HCT116 (cell line): ENCODE results near the gene HSD17B12. TPM values are rescaled to one million over a fixed set of nuclear protein-coding genes. Genes with fewer than 3 reads are reported as not detected.

Experiments used
- ATAC-seq: fragments of 200-7000 bp; cut with Tn5 transposase; 2 replicates; pipeline ENCODE4 v1.9.1; 2020; ENCODE audit warnings: mild to moderate bottlenecking, moderate library complexity
- BruUV-seq: library from RNA; stranded (reverse); fragments of 400-500 nt; replicated peaks from 2 replicates; lab custom pipeline; 2021; lab: Mats Ljungman, UMichigan
- CTCF ChIA-PET: fragments of 300-600 bp; sonication (Branson Sonifier 250); formaldehyde crosslinking; loops from one replicate; lab custom pipeline; 2021; ENCODE audit warnings: antibody characterized with exemption; lab: Charles Lee
- POLR2A ChIA-PET: fragments of 300-600, 350-600 bp; sonication (Branson Sonifier 250); formaldehyde crosslinking; loops from one replicate; lab custom pipeline; 2021; ENCODE audit warnings: antibody characterized with exemption; lab: Charles Lee
- RAD21 ChIA-PET, 2 experiments: fragments of 300-600 bp; sonication (Branson Sonifier 250); formaldehyde crosslinking; loops; one replicate each; lab custom pipeline; 2023; ENCODE audit warnings: low total read pairs in 2 of 2; ENCODE audit not compliant: uncharacterized antibody in 2 of 2, unreplicated experiment in 2 of 2, low non-redundant PET in 1 of 2; lab: Charles Lee
- DNase-seq: peaks from one replicate; pipeline ENCODE4 v3.0.0-alpha.2; 2010; ENCODE audit warnings: low read depth, low spot score
- H2AFZ ChIP-seq: fragments of 200-600 bp; shearing (Covaris generic), sonication (generic); 2 replicates; pipeline ENCODE4 v1.6.1; 2017; ENCODE audit warnings: low read depth, mixed run types, mixed read lengths, antibody characterized with exemption, low read length; ENCODE audit not compliant: poor library complexity, severe bottlenecking
- H3K27ac ChIP-seq: 2 replicates; pipeline ENCODE4 v1.5.1; 2012; ENCODE audit warnings: low read depth, low read length
- H3K27me3 ChIP-seq: fragments of 200-600 bp; sonication (generic); 2 replicates; pipeline ENCODE4 v1.6.1; 2016; ENCODE audit warnings: mixed run types, low read length, mixed read lengths; ENCODE audit not compliant: insufficient read depth
- H3K36me3 ChIP-seq, 2 experiments: fragments of 200-500 bp in 1 of 2; fragments of 200-600 bp in 1 of 2; sonication (Bioruptor generic) in 1 of 2; sonication (generic) in 1 of 2; 2 replicates each; pipeline versions ENCODE4 v1.5.1 to v1.6.1; 2014 to 2016; ENCODE audit warnings: low read length in 2 of 2, inconsistent platforms in 1 of 2, mixed read lengths in 1 of 2, mixed run types in 1 of 2; ENCODE audit not compliant: insufficient read depth in 2 of 2, control insufficient read depth in 1 of 2
- H3K4me1 ChIP-seq, 2 experiments: fragments of 200-600 bp in 1 of 2; sonication (generic) in 1 of 2; 2 replicates each; pipeline versions ENCODE4 v1.5.1 to v1.6.1; 2012 to 2017; ENCODE audit warnings: low read length in 2 of 2, inconsistent platforms in 1 of 2, mild to moderate bottlenecking in 1 of 2, mixed read lengths in 1 of 2, mixed run types in 1 of 2, moderate library complexity in 1 of 2; ENCODE audit not compliant: insufficient read depth in 2 of 2, control insufficient read depth in 1 of 2
- H3K4me2 ChIP-seq: fragments of 200-600 bp; sonication (generic); 2 replicates; pipeline ENCODE4 v1.6.1; 2017; ENCODE audit warnings: mixed run types, low read length, mixed read lengths
- H3K4me3 ChIP-seq, 2 experiments: fragments of 200-600 bp in 1 of 2; sonication (generic) in 1 of 2; replicated peaks in 1 of 2; 2 replicates each; pipeline ENCODE4 v1.5.1; 2011 to 2016; ENCODE audit warnings: low read length in 2 of 2, control low read depth in 1 of 2, low read depth in 1 of 2, mild to moderate bottlenecking in 1 of 2, mixed read lengths in 1 of 2, mixed run types in 1 of 2
- H3K79me2 ChIP-seq: fragments of 200-600 bp; sonication (generic); 2 replicates; pipeline ENCODE4 v1.6.1; 2017; ENCODE audit warnings: mild to moderate bottlenecking, mixed run types, low read length, moderate library complexity, mixed read lengths; ENCODE audit not compliant: insufficient read depth
- H3K9ac ChIP-seq: fragments of 200-600 bp; sonication (generic); 2 replicates; pipeline ENCODE4 v1.6.1; 2016; ENCODE audit warnings: low read length, mixed read lengths
- H3K9me2 ChIP-seq: fragments of 200-600 bp; sonication (generic), shearing (Covaris generic); 2 replicates; pipeline ENCODE4 v1.6.1; 2017; ENCODE audit warnings: mixed run types, mild to moderate bottlenecking, moderate library complexity; ENCODE audit not compliant: insufficient read depth
- H3K9me3 ChIP-seq, 2 experiments: fragments of 200-500 bp in 1 of 2; fragments of 200-600 bp in 1 of 2; sonication (Bioruptor generic) in 1 of 2; sonication (generic) in 1 of 2; 2 replicates each; pipeline ENCODE4 v1.6.1; 2014 to 2017; ENCODE audit warnings: low read length in 2 of 2, mixed read lengths in 2 of 2, inconsistent platforms in 1 of 2, low read depth in 1 of 2, mild to moderate bottlenecking in 1 of 2, mixed run types in 1 of 2, moderate library complexity in 1 of 2; ENCODE audit not compliant: control insufficient read depth in 1 of 2, insufficient read depth in 1 of 2
- H4K20me1 ChIP-seq: fragments of 200-600 bp; sonication (generic), shearing (Covaris generic); 2 replicates; pipeline ENCODE4 v1.6.1; 2017; ENCODE audit warnings: mixed run types, mild to moderate bottlenecking, moderate library complexity; ENCODE audit not compliant: insufficient read depth
- ATF3 ChIP-seq: IDR thresholded peaks from 2 replicates; pipeline ENCODE4 v1.6.1; 2012
- CBX3 ChIP-seq: IDR thresholded peaks from 2 replicates; pipeline ENCODE4 v1.6.1; 2012; ENCODE audit warnings: low read depth
- CTCF ChIP-seq, 3 experiments: fragments of 200-600 bp in 1 of 3; sonication (generic) in 1 of 3; IDR thresholded peaks in 2 of 3; conservative IDR thresholded peaks in 1 of 3; 2 replicates each; pipeline ENCODE4 v1.5.1; 2012 to 2017; ENCODE audit warnings: low read depth in 2 of 3, low read length in 2 of 3, antibody characterized with exemption in 1 of 3, borderline replicate concordance in 1 of 3, control low read depth in 1 of 3, mild to moderate bottlenecking in 1 of 3, mixed read lengths in 1 of 3, mixed run types in 1 of 3, moderate library complexity in 1 of 3; ENCODE audit not compliant: insufficient read depth in 1 of 3
- POLR2A ChIP-seq: IDR thresholded peaks from 2 replicates; pipeline ENCODE4 v1.7.0; 2011; ENCODE audit warnings: borderline replicate concordance; ENCODE audit not compliant: insufficient read depth, insufficient read length; ENCODE audit errors: extremely low read depth
- POLR2AphosphoS5 ChIP-seq: IDR thresholded peaks from 2 replicates; pipeline ENCODE4 v1.6.1; 2011; ENCODE audit warnings: mild to moderate bottlenecking, low read depth, low read length, moderate library complexity
- REST ChIP-seq: IDR thresholded peaks from 2 replicates; pipeline ENCODE4 v1.6.1; 2012; ENCODE audit warnings: low read depth
- SP1 ChIP-seq: IDR thresholded peaks from 2 replicates; pipeline ENCODE4 v1.6.1; 2012; ENCODE audit warnings: low read depth
- SRF ChIP-seq: IDR thresholded peaks from 2 replicates; pipeline ENCODE4 v1.6.1; 2012; ENCODE audit warnings: low read depth
- intact Hi-C: fragments of 100-400 bp; cut with micrococcal nuclease; formaldehyde crosslinking; loops from 2 replicates; pipeline ENCODE4 v1.10.0; 2022
- total RNA-seq: library from RNA; stranded (reverse); gene quantifications from one replicate; pipeline ENCODE4 v1.2.1, GENCODE V29; 2021; ENCODE audit not compliant: unreplicated experiment

HSD17B12 gene
- total RNA-seq, 1 experiment from 2014 or later: 83.7 TPM

- no peak for TF ChIP-seq CTCF (IDR thresholded peaks at IDR 0.05 in 2 of 3, conservative IDR thresholded peaks at IDR 0.05 in 1 of 3; ENCODE audit: borderline replicate concordance in 1 of 3, insufficient read depth in 1 of 3, low read depth in 2 of 3, low read length in 2 of 3)
- no peak for TF ChIP-seq ATF3
- no peak for TF ChIP-seq POLR2AphosphoS5
- TF ChIP-seq SRF: no peak
Observed at GRCh38 chr11:43751726-43752125, 71.2 kb downstream of the HSD17B12 start (continued).

GRCh38 chr11:43756575-43756974, 76.0 kb downstream of the HSD17B12 start:
- Histone ChIP-seq H3K9me2 (no peaks in the 10 kb centered on the region), H3K4me2 (no peak overlapping the region), H2AFZ (no peak overlapping the region), H3K4me3 (no peak overlapping the region), H3K36me3 (no peaks in the 10 kb centered on the region), H3K79me2 (no peaks in the 10 kb centered on the region), H3K9me3 (no peaks in the 10 kb centered on the region), H3K27ac (no peak overlapping the region), H3K9ac (no peak overlapping the region), H4K20me1 (no peaks in the 10 kb centered on the region), H3K4me1 (no peaks in the 10 kb centered on the region), H3K27me3 (no peaks in the 10 kb centered on the region)
- no TSS peak for BruUV-seq
- CTCF ChIA-PET: no interaction called here
- DNase-seq: no peak
- intact Hi-C loops: no loop called here
- POLR2A ChIA-PET: no interaction called here
- TF ChIP-seq SP1: no peak
- TF ChIP-seq POLR2A: no peak
- no peak for TF ChIP-seq SRF
- TF ChIP-seq REST: no peak
- TF ChIP-seq CBX3: no peak
- no peak for TF ChIP-seq POLR2AphosphoS5
- TF ChIP-seq, all 23 proteins: peak for 0
- RAD21 ChIA-PET: no interaction called here
- no peak for ATAC-seq
